GM12878 (cell line): Measurements from ENCODE around the gene PDE7B. TPM values are rescaled to one million over a fixed set of nuclear protein-coding genes. Genes with fewer than 3 reads are reported as not detected.

Experiments
- ATAC-seq: fragments of 200-7000 bp; cut with Tn5 transposase; 3 replicates; pipeline ENCODE4 v1.9.1; 2020; ENCODE audit warnings: mild to moderate bottlenecking, moderate library complexity
- BruUV-seq: library from RNA; stranded (reverse); fragments of 400-500 nt; replicated peaks from 2 replicates; lab custom pipeline; 2021; lab: Mats Ljungman, UMichigan
- CTCF ChIA-PET: fragments of 300-600 bp; sonication (Branson Sonifier 250); formaldehyde crosslinking; extraction: SDS; loops from one replicate; lab custom pipeline; 2021; ENCODE audit warnings: inconsistent platforms; lab: Yijun Ruan, JAX
- POLR2A ChIA-PET: fragments of 350-600 bp; formaldehyde crosslinking; extraction: SDS; loops from one replicate; lab custom pipeline; 2021; ENCODE audit warnings: inconsistent platforms; lab: Charles Lee
- RAD21 ChIA-PET: fragments of 300-600 bp; sonication (Branson Sonifier 250); formaldehyde crosslinking; loops from one replicate; lab custom pipeline; 2023; ENCODE audit warnings: antibody characterized with exemption; ENCODE audit not compliant: unreplicated experiment; lab: Charles Lee
- SMC1A ChIA-PET: fragments of 300-600 bp; sonication (Branson Sonifier 250); formaldehyde crosslinking; loops from one replicate; lab custom pipeline; 2023; ENCODE audit not compliant: unreplicated experiment, uncharacterized antibody; lab: Charles Lee
- DNase-seq: peaks from one replicate; pipeline ENCODE4 v3.0.0-alpha.2; 2011; ENCODE audit warnings: low read depth, low spot score
- FAIRE-seq: peaks from 3 replicates; lab custom pipeline; 2011; peaks lifted over from hg19 to GRCh38; lab: Jason Lieb, UNC
- H2AFZ ChIP-seq: 2 replicates; pipeline ENCODE4 v1.6.0; 2011; ENCODE audit warnings: low read depth, low read length, control low read depth; ENCODE audit not compliant: control insufficient read depth
- H3K27ac ChIP-seq: 2 replicates; pipeline ENCODE4 v1.5.1; 2011; ENCODE audit warnings: control low read depth; ENCODE audit not compliant: control insufficient read depth, insufficient read depth
- H3K27me3 ChIP-seq, 2 experiments: replicated peaks in 1 of 2; 2 replicates each; pipeline versions ENCODE4 v1.6.0 to v1.6.1; 2011; ENCODE audit warnings: low read length in 1 of 2; ENCODE audit not compliant: control insufficient read depth in 2 of 2, insufficient read depth in 2 of 2
- H3K36me3 ChIP-seq, 2 experiments: 2 replicates each; pipeline ENCODE4 v1.5.1; 2011; ENCODE audit warnings: low read length in 1 of 2; ENCODE audit not compliant: control insufficient read depth in 2 of 2, insufficient read depth in 2 of 2
- H3K4me1 ChIP-seq: 2 replicates; pipeline ENCODE4 v1.6.1; 2011; ENCODE audit warnings: mild to moderate bottlenecking, low read length, moderate library complexity, mixed read lengths; ENCODE audit not compliant: control insufficient read depth, insufficient read depth
- H3K4me2 ChIP-seq: 2 replicates; pipeline ENCODE4 v1.6.0; 2011; ENCODE audit warnings: control low read depth; ENCODE audit not compliant: control insufficient read depth, insufficient read depth
- H3K4me3 ChIP-seq: fragments of 200-600 bp; sonication (generic); 2 replicates; pipeline ENCODE4 v1.5.1; 2016
- H3K79me2 ChIP-seq: 2 replicates; pipeline ENCODE4 v1.6.0; 2011; ENCODE audit warnings: low read length; ENCODE audit not compliant: control insufficient read depth, insufficient read depth
- H3K9ac ChIP-seq: 2 replicates; pipeline ENCODE4 v1.8.0; 2011; ENCODE audit warnings: low read length, control low read depth, mixed read lengths; ENCODE audit not compliant: control insufficient read depth, insufficient read depth
- H3K9me3 ChIP-seq: replicated peaks from 3 replicates; pipeline ENCODE4 v1.5.1; 2011; ENCODE audit warnings: mild to moderate bottlenecking, low read length; ENCODE audit not compliant: control insufficient read depth, insufficient read depth
- H4K20me1 ChIP-seq: 2 replicates; pipeline ENCODE4 v1.6.0; 2011; ENCODE audit not compliant: control insufficient read depth, insufficient read depth
- CBFB ChIP-seq: IDR thresholded peaks from 2 replicates; pipeline ENCODE4 v1.6.1; 2016; ENCODE audit warnings: antibody characterized with exemption, low read depth
- E2F8 ChIP-seq: fragments of 450-650 bp; IDR thresholded peaks from 2 replicates; pipeline ENCODE4 v1.6.1; 2018; ENCODE audit warnings: mild to moderate bottlenecking, low read depth, moderate library complexity; ENCODE audit not compliant: partially characterized antibody
- GABPA ChIP-seq: IDR thresholded peaks from 2 replicates; pipeline ENCODE4 v1.6.1; 2014; ENCODE audit warnings: antibody characterized with exemption, low read depth, mild to moderate bottlenecking, inconsistent platforms
- IKZF1 ChIP-seq: fragments of 450-650 bp; conservative IDR thresholded peaks from 2 replicates; pipeline ENCODE4 v1.6.1; 2017; ENCODE audit warnings: antibody characterized with exemption, mild to moderate bottlenecking
- JUND ChIP-seq: IDR thresholded peaks from 2 replicates; pipeline ENCODE4 v1.6.1; 2012; ENCODE audit warnings: low read depth, mild to moderate bottlenecking, low read length, improper control_type of control experiment, moderate library complexity
- KAT2A ChIP-seq: conservative IDR thresholded peaks from 2 replicates; pipeline ENCODE4 v1.6.1; 2011; ENCODE audit warnings: low read depth, low read length; ENCODE audit not compliant: control insufficient read depth
- MAX ChIP-seq: IDR thresholded peaks from 2 replicates; pipeline ENCODE4 v1.6.1; 2012; ENCODE audit warnings: low read depth, low read length, improper control_type of control experiment
- MYC ChIP-seq: IDR thresholded peaks from 2 replicates; pipeline ENCODE4 v1.6.1; 2011; ENCODE audit warnings: mild to moderate bottlenecking, low read length, moderate library complexity, inconsistent platforms; ENCODE audit not compliant: insufficient read depth, insufficient replicate concordance, insufficient read length, severe bottlenecking
- NFYB ChIP-seq: IDR thresholded peaks from 2 replicates; pipeline ENCODE4 v1.6.1; 2011; ENCODE audit warnings: low read depth, mild to moderate bottlenecking, low read length, improper control_type of control experiment, moderate library complexity; ENCODE audit not compliant: insufficient read depth
- RAD51 ChIP-seq: fragments of 450-650 bp; IDR thresholded peaks from 2 replicates; pipeline ENCODE4 v1.6.1; 2016; ENCODE audit warnings: moderate library complexity, mild to moderate bottlenecking, inconsistent platforms
- RB1 ChIP-seq: fragments of 450-650 bp; formaldehyde crosslinking; IDR thresholded peaks from 2 replicates; pipeline ENCODE4 v1.6.1; 2017; ENCODE audit warnings: mild to moderate bottlenecking, borderline replicate concordance
- RFX5 ChIP-seq: IDR thresholded peaks from 2 replicates; pipeline ENCODE4 v1.6.1; 2011; ENCODE audit warnings: low read depth, low read length, improper control_type of control experiment
- SREBF1 ChIP-seq: IDR thresholded peaks from 2 replicates; pipeline ENCODE4 v1.6.1; 2012; ENCODE audit warnings: mild to moderate bottlenecking, low read length
- SUZ12 ChIP-seq: fragments of 200-600 bp; sonication (generic); IDR thresholded peaks from one replicate; pipeline ENCODE4 v1.6.1; 2018; ENCODE audit warnings: antibody characterized with exemption, mild to moderate bottlenecking; ENCODE audit not compliant: unreplicated experiment
- WGBS: methylation state at CpG from one replicate; pipeline ENCODE4 v1.1.6; 2016; ENCODE audit warnings: low lambda C conversion rate; ENCODE audit not compliant: insufficient replicate concordance, insufficient coverage; ENCODE audit errors: missing lambda C conversion rate; 5-methylcytosine and 5-hydroxymethylcytosine counted together
- in situ Hi-C: fragments of 300-500 bp; cut with MboI; formaldehyde crosslinking; loops from 9 replicates; pipeline ENCODE4 v1.14.3; 2018; ENCODE audit warnings: mixed read lengths
- intact Hi-C: fragments of 100-400 bp; cut with micrococcal nuclease; formaldehyde crosslinking; loops from one replicate; pipeline ENCODE4 v1.14.2; 2022; ENCODE audit not compliant: unreplicated experiment
- polyA plus RNA-seq, 11 experiments: library from polyadenylated mRNA; depleted of rRNA in 4 of 11; unstranded in 6 of 11; stranded (reverse) in 5 of 11; fragments of >200 nt; fragmentation: Nextera tagmentation in 4 of 11; fragmentation: Illumina TruSeq in 1 of 11; extraction: Ambion mirVana in 4 of 11; extraction: Trizol in 1 of 11; gene quantifications; 1 replicate in 1 of 11; 2 replicates in 10 of 11; pipeline versions ENCODE4 v1.2.1 to v1.2.3, GENCODE V29; 2011 to 2016; ENCODE audit warnings: inconsistent platforms in 2 of 11, missing spikeins in 2 of 11, low read depth in 1 of 11
- total RNA-seq, 4 experiments: library from RNA; depleted of rRNA in 3 of 4; stranded (reverse); fragments of >200 nt in 3 of 4; fragmentation: Illumina TruSeq in 1 of 4; extraction: Trizol in 1 of 4; gene quantifications; 2 replicates each; pipeline versions ENCODE4 v1.2.1 to v1.2.3, GENCODE V29; 2013 to 2021
- TF ChIP-seq, protein P1 (sequence below): fragments of 150-350 bp; IDR thresholded peaks from 2 replicates; pipeline ENCODE4 v1.6.1; 2016; ENCODE audit warnings: low read depth, low read length
- TF ChIP-seq, protein P2 (sequence below): fragments of 450-650 bp; IDR thresholded peaks from 2 replicates; pipeline ENCODE4 v1.6.1; 2014; ENCODE audit warnings: mild to moderate bottlenecking

The PDE7B gene
- total and polyA plus RNA-seq, 10 of the 15 experiments (the other 5 are each of a cell fraction or from before 2014, with no cell fraction given): not detected

DNA sequence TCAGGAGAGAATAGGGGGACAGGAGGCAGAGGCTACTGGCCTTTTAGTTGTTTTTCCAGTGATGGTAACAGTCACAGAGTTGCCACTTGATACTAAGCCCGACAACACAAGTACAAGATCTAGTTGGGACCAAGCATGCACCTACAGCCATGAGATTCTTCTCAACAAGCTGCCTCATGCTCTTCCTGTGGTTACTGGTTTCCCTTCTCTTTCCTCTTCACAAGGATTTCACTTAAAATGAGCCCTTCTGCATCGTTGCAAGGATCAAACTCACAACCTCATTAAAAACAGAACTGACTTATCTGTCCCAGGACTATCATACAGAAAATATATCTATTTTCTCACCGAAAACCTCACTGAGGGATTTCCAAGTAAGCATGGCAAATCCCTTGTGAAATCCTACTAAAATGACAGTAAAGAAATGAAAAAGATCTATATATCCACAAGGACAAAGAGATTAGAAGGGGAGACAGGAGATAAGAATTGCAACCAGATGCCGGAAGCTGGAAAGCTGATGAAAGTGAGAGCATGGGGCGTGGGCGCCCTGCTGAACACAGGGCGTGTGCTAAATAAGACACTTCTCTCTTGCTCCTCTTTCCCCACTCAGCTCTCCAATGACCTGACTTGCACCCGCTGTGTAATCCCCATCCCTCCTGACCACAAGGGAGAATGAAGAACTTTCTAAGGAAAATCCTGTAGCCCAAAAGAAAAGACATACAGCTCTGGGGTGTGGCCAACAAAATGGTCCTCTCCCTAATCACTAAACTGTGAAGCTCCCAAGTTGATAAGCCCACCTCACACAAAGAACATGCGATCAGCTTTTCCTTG lies 385.2 kb downstream of the PDE7B start:
- Histone ChIP-seq H3K4me2 (no peak overlapping the region), H2AFZ (no peak overlapping the region), H3K4me1 (no peaks in the 10 kb centered on the region), H3K9me3 (no peaks in the 10 kb centered on the region), H3K79me2 (no peaks in the 10 kb centered on the region), H3K4me3 (no peak overlapping the region), H3K9ac (no peak overlapping the region), H3K36me3 (peaks cover 0 to 26% of the 10 kb centered on the region in 2 experiments; a peak in 3 of 4 replicates), H4K20me1 (no peaks in the 10 kb centered on the region), H3K27me3 (no peaks in the 10 kb centered on the region), H3K27ac (no peak overlapping the region)
- intact Hi-C loops: no loop called here
- RAD21 ChIA-PET: no interaction called here
- BruUV-seq: no TSS peak
- CTCF ChIA-PET: interaction anchor here (1.1 to 2.4 kb wide), 2 partner anchors 10 to 34 kb away, joined by 4 to 12 read pairs; no protein-coding TSS in a partner anchor
- ATAC-seq (no peak), DNase-seq (no peak), FAIRE-seq (no peak)
- WGBS: 84% methylated on average over 9 of the region's 9 CpGs
- POLR2A ChIA-PET: no interaction called here
- in situ Hi-C loops: no loop called here
- SMC1A ChIA-PET: interaction anchor here (1.4 kb wide), 1 partner anchor 10 kb away, joined by 7 read pairs; no protein-coding TSS in a partner anchor
- no peak for TF ChIP-seq RFX5
- TF ChIP-seq CBFB: no peak
- TF ChIP-seq NFYB: no peak
- no peak for TF ChIP-seq MAX
- no peak for TF ChIP-seq GABPA
- no peak for TF ChIP-seq RB1
- no peak for TF ChIP-seq E2F8
- no peak for TF ChIP-seq JUND
- TF ChIP-seq MYC: no peak
- no peak for TF ChIP-seq SREBF1
- TF ChIP-seq, protein P1, sequence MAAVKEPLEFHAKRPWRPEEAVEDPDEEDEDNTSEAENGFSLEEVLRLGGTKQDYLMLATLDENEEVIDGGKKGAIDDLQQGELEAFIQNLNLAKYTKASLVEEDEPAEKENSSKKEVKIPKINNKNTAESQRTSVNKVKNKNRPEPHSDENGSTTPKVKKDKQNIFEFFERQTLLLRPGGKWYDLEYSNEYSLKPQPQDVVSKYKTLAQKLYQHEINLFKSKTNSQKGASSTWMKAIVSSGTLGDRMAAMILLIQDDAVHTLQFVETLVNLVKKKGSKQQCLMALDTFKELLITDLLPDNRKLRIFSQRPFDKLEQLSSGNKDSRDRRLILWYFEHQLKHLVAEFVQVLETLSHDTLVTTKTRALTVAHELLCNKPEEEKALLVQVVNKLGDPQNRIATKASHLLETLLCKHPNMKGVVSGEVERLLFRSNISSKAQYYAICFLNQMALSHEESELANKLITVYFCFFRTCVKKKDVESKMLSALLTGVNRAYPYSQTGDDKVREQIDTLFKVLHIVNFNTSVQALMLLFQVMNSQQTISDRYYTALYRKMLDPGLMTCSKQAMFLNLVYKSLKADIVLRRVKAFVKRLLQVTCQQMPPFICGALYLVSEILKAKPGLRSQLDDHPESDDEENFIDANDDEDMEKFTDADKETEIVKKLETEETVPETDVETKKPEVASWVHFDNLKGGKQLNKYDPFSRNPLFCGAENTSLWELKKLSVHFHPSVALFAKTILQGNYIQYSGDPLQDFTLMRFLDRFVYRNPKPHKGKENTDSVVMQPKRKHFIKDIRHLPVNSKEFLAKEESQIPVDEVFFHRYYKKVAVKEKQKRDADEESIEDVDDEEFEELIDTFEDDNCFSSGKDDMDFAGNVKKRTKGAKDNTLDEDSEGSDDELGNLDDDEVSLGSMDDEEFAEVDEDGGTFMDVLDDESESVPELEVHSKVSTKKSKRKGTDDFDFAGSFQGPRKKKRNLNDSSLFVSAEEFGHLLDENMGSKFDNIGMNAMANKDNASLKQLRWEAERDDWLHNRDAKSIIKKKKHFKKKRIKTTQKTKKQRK: no peak
- no peak for TF ChIP-seq IKZF1
- TF ChIP-seq, protein P2, sequence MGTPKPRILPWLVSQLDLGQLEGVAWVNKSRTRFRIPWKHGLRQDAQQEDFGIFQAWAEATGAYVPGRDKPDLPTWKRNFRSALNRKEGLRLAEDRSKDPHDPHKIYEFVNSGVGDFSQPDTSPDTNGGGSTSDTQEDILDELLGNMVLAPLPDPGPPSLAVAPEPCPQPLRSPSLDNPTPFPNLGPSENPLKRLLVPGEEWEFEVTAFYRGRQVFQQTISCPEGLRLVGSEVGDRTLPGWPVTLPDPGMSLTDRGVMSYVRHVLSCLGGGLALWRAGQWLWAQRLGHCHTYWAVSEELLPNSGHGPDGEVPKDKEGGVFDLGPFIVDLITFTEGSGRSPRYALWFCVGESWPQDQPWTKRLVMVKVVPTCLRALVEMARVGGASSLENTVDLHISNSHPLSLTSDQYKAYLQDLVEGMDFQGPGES: no peak
- TF ChIP-seq SUZ12: no peak
- TF ChIP-seq RAD51: no peak
- TF ChIP-seq KAT2A: no peak
